ENCODE measurements around the gene NIM1K.
"Not testable (repeated sequence)": the region's sequence is repeated elsewhere in the genome, so short reads cannot be mapped to it uniquely, and the experiment has no call there.

Gene NIM1K

DNA sequence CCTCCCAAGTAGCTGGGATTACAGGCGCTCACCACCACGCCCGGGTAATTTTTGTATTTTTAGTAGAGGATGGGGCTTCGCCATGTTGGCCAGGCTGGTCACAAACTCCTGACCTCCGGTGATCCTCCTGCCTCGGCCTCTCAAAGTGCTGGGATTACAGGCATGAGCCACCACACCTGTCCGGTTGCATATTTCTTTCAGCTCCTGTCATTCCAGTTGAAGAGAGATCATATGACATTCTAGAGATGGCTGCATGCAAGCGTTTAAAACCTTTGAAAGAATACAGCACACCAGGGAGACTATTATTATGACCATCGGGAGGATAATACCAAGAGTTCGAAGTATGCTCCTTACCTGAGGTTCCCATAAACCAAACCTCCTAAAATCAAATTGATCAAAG is 9.6 kb upstream of the NIM1K start:
- no peak for DNase-seq (ENCODE audit: low read depth)
- TF ChIP-seq, protein P1, sequence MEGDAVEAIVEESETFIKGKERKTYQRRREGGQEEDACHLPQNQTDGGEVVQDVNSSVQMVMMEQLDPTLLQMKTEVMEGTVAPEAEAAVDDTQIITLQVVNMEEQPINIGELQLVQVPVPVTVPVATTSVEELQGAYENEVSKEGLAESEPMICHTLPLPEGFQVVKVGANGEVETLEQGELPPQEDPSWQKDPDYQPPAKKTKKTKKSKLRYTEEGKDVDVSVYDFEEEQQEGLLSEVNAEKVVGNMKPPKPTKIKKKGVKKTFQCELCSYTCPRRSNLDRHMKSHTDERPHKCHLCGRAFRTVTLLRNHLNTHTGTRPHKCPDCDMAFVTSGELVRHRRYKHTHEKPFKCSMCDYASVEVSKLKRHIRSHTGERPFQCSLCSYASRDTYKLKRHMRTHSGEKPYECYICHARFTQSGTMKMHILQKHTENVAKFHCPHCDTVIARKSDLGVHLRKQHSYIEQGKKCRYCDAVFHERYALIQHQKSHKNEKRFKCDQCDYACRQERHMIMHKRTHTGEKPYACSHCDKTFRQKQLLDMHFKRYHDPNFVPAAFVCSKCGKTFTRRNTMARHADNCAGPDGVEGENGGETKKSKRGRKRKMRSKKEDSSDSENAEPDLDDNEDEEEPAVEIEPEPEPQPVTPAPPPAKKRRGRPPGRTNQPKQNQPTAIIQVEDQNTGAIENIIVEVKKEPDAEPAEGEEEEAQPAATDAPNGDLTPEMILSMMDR (conservative IDR thresholded peaks at IDR 0.05; ENCODE audit: low read depth, low read length) = no peak
- H3K4me3 ChIP-seq (ENCODE audit: low read length) = no peak overlapping the region

DNA sequence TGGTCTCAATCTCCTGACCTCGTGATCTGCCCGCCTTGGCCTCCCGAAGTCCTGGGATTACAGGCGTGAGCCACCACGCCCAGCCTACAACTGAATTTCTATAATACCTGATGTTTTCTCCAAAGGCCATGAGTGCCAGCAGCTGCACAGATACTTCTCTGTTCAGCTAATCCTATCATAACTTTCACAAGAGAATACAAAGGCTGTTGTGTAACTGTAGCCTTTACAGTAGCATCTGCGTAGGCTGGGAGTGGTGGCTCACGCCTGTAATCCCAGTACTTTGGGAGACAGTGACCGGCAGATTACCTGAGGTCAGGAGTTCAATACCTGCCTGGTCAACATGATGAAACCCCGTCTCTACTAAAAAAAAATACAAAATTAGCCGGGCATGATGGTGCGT is 8.9 kb upstream of the NIM1K start:
- DNase-seq (ENCODE audit: low read depth); H3K4me3 ChIP-seq (ENCODE audit: low read length): not testable (repeated sequence)

DNA sequence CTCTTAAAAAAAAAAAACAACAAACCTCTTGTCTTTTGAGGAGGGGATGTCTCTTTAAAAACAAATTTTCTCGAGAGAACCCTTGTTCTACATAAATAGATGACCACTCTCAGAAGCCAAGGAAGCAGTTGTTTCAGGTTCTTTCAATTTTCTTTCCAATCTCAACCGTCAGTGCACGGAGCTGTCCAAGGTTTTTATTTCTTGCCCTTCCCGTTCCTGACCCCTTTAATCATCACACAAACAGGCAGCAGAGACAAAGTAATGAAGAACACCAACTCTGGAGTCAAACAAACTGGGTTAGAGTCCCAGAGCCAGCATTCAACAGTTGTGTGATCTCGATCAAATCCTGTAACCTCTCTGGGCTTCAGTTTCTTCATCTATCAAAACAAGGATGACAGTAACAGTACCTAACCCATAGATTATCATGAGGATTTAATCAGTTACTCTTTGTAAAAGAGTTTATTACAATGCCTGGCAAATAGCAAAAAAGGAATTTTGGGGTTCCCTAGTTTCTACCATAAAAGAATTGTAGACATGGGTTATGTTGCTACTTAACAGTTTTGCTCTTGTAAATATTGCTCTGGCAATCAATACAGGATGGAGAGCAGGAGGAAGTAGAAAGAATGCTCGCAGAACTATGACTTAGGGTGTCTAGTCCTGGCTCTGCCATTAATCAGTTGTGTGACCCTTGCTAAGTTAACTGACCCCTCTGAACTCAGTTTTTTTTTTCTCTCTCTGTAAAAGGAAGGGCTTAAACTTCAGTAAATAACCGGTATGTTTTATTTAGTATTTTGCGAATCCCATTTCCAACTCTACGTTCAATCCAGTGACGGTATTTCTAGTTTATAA is 1.0 kb upstream of the NIM1K start:
- TF ChIP-seq, protein P1 (conservative IDR thresholded peaks at IDR 0.05; ENCODE audit: low read depth, low read length) = no peak
- no peak overlapping the region for H3K4me3 ChIP-seq (ENCODE audit: low read length)
- DNase-seq (ENCODE audit: low read depth) = no peak

- DNase-seq (ENCODE audit: low read depth) = no peak
- TF ChIP-seq, protein P1 (conservative IDR thresholded peaks at IDR 0.05; ENCODE audit: low read depth, low read length) = no peak
- H3K4me3 ChIP-seq (ENCODE audit: low read length) = peak overlapping the region; percentile 61
Measured at GRCh38 chr5:43192558-43193180, 644 bp downstream of the NIM1K start.

- H3K4me3 ChIP-seq (ENCODE audit: low read length) = peak overlapping the region; percentile 61
- peak; percentile 55 for DNase-seq (ENCODE audit: low read depth)
- TF ChIP-seq, protein P1 (conservative IDR thresholded peaks at IDR 0.05; ENCODE audit: low read depth, low read length) = no peak
Measured at GRCh38 chr5:43193181-43193893, 1.3 kb downstream of the NIM1K start.

- TF ChIP-seq, protein P1 (conservative IDR thresholded peaks at IDR 0.05; ENCODE audit: low read depth, low read length) = no peak
- DNase-seq (ENCODE audit: low read depth) = no peak
- peak overlapping the region; percentile 61 for H3K4me3 ChIP-seq (ENCODE audit: low read length)
Measured at GRCh38 chr5:43193894-43194265, 1.9 kb downstream of the NIM1K start.

GRCh38 chr5:43195670-43196265 is 3.7 kb downstream of the NIM1K start:
- DNase-seq (ENCODE audit: low read depth) = no peak
- TF ChIP-seq, protein P1 (conservative IDR thresholded peaks at IDR 0.05; ENCODE audit: low read depth, low read length) = no peak
- H3K4me3 ChIP-seq (ENCODE audit: low read length) = no peak overlapping the region
